Smooth muscle cell (in vitro differentiated cells): ENCODE measurements around the gene TNFRSF9. TPM values are rescaled to one million over a fixed set of nuclear protein-coding genes. Genes with fewer than 3 reads are reported as not detected.

Experiments
- DNase-seq: peaks from one replicate; lab custom pipeline; 2025; ENCODE audit not compliant: unreplicated experiment; lab: John Stamatoyannopoulos, UW
- H2AFZ ChIP-seq: fragments of 200-600 bp; sonication (generic); 2 replicates; pipeline ENCODE4 v1.6.0; 2016; ENCODE audit warnings: antibody characterized with exemption, low read depth, mild to moderate bottlenecking
- H3F3A ChIP-seq: fragments of 200-600 bp; sonication (generic); 2 replicates; pipeline ENCODE4 v1.6.0; 2017; ENCODE audit warnings: antibody characterized with exemption, low read depth
- H3K27ac ChIP-seq: fragments of 200-600 bp; sonication (generic); 2 replicates; pipeline ENCODE4 v1.5.1; 2016; ENCODE audit warnings: low read depth, mild to moderate bottlenecking
- H3K27me3 ChIP-seq: fragments of 200-600 bp; sonication (generic); 2 replicates; pipeline ENCODE4 v1.6.1; 2016; ENCODE audit warnings: low read depth, mild to moderate bottlenecking
- H3K36me3 ChIP-seq: fragments of 200-600 bp; sonication (generic); 2 replicates; pipeline ENCODE4 v1.5.1; 2016; ENCODE audit warnings: low read depth
- H3K4me1 ChIP-seq: fragments of 200-600 bp; sonication (generic); 2 replicates; pipeline ENCODE4 v1.5.1; 2016; ENCODE audit warnings: low read depth
- H3K4me2 ChIP-seq: fragments of 200-600 bp; sonication (generic); 2 replicates; pipeline ENCODE4 v1.6.0; 2016; ENCODE audit warnings: mild to moderate bottlenecking
- H3K4me3 ChIP-seq: fragments of 200-600 bp; sonication (generic); 2 replicates; pipeline ENCODE4 v1.5.1; 2016; ENCODE audit warnings: mild to moderate bottlenecking
- H3K79me2 ChIP-seq: fragments of 200-600 bp; sonication (generic); 2 replicates; pipeline ENCODE4 v1.6.0; 2016; ENCODE audit warnings: low read depth, mild to moderate bottlenecking
- H3K9ac ChIP-seq: fragments of 200-600 bp; sonication (generic); 2 replicates; pipeline ENCODE4 v1.6.0; 2016; ENCODE audit warnings: low read depth
- H3K9me3 ChIP-seq: fragments of 200-600 bp; sonication (generic); replicated peaks from 2 replicates; pipeline ENCODE4 v1.5.1; 2016; ENCODE audit warnings: low read depth
- H4K20me1 ChIP-seq: fragments of 200-600 bp; sonication (generic); 2 replicates; pipeline ENCODE4 v1.6.0; 2016; ENCODE audit warnings: low read depth
- WGBS: methylation state at CpG from one replicate; pipeline ENCODE4 v1.1.7; 2016; ENCODE audit warnings: low lambda C conversion rate; 5-methylcytosine and 5-hydroxymethylcytosine counted together
- polyA plus RNA-seq: library from polyadenylated mRNA; unstranded; fragments of >200 nt; fragmentation: Nextera tagmentation; extraction: Ambion mirVana; gene quantifications from 2 replicates; pipeline ENCODE4 v1.2.1, GENCODE V29; 2016
- total RNA-seq: library from RNA; depleted of rRNA; stranded (reverse); fragments of >200 nt; gene quantifications from 2 replicates; pipeline ENCODE4 v1.2.3, GENCODE V29; 2014
- TF ChIP-seq, protein P1 (sequence below): fragments of 200-600 bp; sonication (generic); IDR thresholded peaks from 2 replicates; pipeline ENCODE4 v1.5.1; 2017; ENCODE audit warnings: borderline replicate concordance, mild to moderate bottlenecking, antibody characterized with exemption; ENCODE audit not compliant: insufficient read depth, poor library complexity, severe bottlenecking

Gene TNFRSF9
- total and polyA plus RNA-seq, 2 experiments from 2014 or later = 0.09 to 0.45 TPM

DNA sequence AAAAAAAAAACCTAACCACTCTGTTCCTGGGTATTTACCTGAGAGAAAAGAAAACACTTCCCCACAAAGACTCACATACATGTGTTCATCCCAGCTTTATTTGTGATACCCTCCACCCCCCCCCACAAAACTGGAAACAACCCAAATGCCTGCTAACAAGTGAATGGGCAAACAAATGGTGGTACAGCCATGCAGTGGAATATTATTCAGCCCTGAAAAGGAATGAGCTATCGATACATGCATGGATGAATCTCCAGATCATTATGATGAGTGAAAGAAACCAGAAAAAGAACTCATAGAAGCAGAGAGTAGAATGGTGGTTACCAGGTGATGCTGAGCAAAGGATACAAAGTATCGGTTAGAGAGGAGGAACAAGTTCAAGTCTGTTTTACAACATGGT lies 49.8 kb downstream of the TNFRSF9 start:
- no peak for DNase-seq
- Histone ChIP-seq H3K4me2 (no peak overlapping the region), H2AFZ (no peak overlapping the region), H4K20me1 (no peaks in the 10 kb centered on the region), H3K27me3 (no peaks in the 10 kb centered on the region), H3K36me3 (no peaks in the 10 kb centered on the region), H3K4me1 (no peaks in the 10 kb centered on the region), H3K79me2 (no peaks in the 10 kb centered on the region), H3F3A (no peaks in the 10 kb centered on the region), H3K9me3 (no peaks in the 10 kb centered on the region), H3K4me3 (no peak overlapping the region), H3K9ac (no peak overlapping the region), H3K27ac (no peak overlapping the region)
- 97% methylated on average over 2 of the region's 2 CpGs for WGBS
- TF ChIP-seq, protein P1, sequence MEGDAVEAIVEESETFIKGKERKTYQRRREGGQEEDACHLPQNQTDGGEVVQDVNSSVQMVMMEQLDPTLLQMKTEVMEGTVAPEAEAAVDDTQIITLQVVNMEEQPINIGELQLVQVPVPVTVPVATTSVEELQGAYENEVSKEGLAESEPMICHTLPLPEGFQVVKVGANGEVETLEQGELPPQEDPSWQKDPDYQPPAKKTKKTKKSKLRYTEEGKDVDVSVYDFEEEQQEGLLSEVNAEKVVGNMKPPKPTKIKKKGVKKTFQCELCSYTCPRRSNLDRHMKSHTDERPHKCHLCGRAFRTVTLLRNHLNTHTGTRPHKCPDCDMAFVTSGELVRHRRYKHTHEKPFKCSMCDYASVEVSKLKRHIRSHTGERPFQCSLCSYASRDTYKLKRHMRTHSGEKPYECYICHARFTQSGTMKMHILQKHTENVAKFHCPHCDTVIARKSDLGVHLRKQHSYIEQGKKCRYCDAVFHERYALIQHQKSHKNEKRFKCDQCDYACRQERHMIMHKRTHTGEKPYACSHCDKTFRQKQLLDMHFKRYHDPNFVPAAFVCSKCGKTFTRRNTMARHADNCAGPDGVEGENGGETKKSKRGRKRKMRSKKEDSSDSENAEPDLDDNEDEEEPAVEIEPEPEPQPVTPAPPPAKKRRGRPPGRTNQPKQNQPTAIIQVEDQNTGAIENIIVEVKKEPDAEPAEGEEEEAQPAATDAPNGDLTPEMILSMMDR = no peak

DNA sequence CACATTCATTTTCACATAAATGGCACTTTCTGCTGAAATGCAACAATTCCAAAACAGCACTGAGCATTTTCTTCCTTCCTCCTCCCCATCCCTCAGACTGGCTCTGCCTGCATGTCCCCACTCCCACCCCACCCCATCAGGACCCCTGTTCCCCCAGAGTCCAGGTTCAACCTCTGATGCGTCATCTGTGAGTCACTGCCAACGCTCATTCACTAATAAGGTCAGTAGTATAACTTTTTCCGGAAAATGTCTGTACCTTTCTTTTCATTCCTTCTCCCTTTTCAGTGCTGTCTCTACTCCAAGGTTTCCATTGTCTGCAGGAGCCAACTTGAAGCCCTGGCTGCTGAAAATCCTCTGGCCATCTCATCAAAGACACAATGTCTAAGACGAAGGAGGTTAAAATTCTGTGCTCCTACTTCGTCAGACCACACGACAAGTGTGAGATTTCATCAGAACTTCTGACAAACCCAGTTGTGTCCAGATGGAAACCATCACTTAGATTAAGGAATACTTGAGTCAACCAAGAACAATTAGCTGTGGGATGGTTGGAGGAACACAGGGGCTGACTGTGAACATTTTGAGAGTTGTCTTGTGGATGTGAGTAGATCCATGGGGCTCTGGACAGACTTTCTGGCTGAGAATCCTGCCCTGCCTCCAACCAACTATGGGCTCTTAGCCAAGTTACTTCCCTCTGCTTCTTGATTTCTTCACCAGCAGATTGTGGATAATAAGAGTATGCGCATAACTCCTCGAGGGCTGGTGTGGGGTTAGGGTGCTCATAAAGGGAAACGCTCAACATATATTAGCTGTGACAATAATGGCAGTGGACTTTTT lies 52.2 kb downstream of the TNFRSF9 start:
- no peak for DNase-seq
- H3F3A ChIP-seq = no peaks in the 10 kb centered on the region

DNA sequence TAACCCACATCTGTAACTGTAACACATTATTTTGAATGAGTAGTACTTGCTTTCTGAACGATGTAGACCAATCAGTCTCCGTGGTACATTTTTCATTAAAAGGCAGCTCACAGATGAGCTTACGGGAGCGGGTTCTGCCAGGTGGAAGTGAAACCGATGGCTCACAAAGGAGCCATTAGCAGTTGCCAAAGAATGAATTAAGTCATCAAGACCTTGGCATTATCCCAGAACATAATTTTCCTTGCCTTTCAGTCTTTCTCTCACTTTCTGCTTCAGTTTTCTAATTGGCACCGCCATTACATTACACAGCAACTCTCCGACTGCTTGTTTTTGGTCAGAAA lies 54.3 kb downstream of the TNFRSF9 start:
- Histone ChIP-seq H3K36me3 (no peaks in the 10 kb centered on the region), H3K4me1 (no peaks in the 10 kb centered on the region), H3K27me3 (no peaks in the 10 kb centered on the region), H3K27ac (no peak overlapping the region), H3F3A (no peaks in the 10 kb centered on the region), H3K4me3 (no peak overlapping the region), H4K20me1 (no peaks in the 10 kb centered on the region), H2AFZ (no peak overlapping the region), H3K4me2 (no peak overlapping the region), H3K79me2 (no peaks in the 10 kb centered on the region), H3K9me3 (no peaks in the 10 kb centered on the region), H3K9ac (no peak overlapping the region)
- WGBS = 91% methylated on average over 7 of the region's 7 CpGs
- TF ChIP-seq, protein P1 = no peak
- no peak for DNase-seq

More for the DNA sequence above, 52.2 kb downstream of the TNFRSF9 start:
- Histone ChIP-seq H3K9me3 (no peaks in the 10 kb centered on the region), H3K36me3 (no peaks in the 10 kb centered on the region), H4K20me1 (no peaks in the 10 kb centered on the region), H3K4me1 (no peaks in the 10 kb centered on the region), H2AFZ (no peak overlapping the region), H3K27ac (no peak overlapping the region), H3K9ac (no peak overlapping the region), H3K79me2 (no peaks in the 10 kb centered on the region), H3K27me3 (no peaks in the 10 kb centered on the region), H3K4me2 (no peak overlapping the region), H3K4me3 (no peak overlapping the region)
- TF ChIP-seq, protein P1 = no peak
- WGBS = 85% methylated on average over 9 of the region's 9 CpGs
